Head of caudate nucleus (tissue), 42 donors: Measurements from ENCODE around the gene HOXA5.

Source experiments
- DNase-seq, 42 donors: peaks; one replicate each; pipeline versions ENCODE4 v3.0.0 to v3.0.0-alpha.2; 2020 to 2021; ENCODE audit warnings: mixed read lengths in 7 of 42
- intact Hi-C: fragments of 100-400 bp; cut with DNase I; formaldehyde crosslinking; loops from one replicate; pipeline ENCODE4 v1.15.0; 2022

HOXA5 gene

GRCh38 chr7:27118580-27118979, 24.9 kb downstream of the HOXA5 start:
- intact Hi-C loops: no loop called here
- DNase-seq: no peak

GRCh38 chr7:27117887-27118491, 25.5 kb downstream of the HOXA5 start:
- no peak for DNase-seq
- intact Hi-C loops: no loop called here

GRCh38 chr7:27116962-27117886, 26.3 kb downstream of the HOXA5 start:
- no peak for DNase-seq
- intact Hi-C loops: no loop called here

GRCh38 chr7:27116031-27116961, 27.2 kb downstream of the HOXA5 start:
- intact Hi-C loops: no loop called here
- no peak for DNase-seq

- intact Hi-C loops: no loop called here
- DNase-seq: no peak
Measured at GRCh38 chr7:27115221-27116026, 28.1 kb downstream of the HOXA5 start.

- intact Hi-C loops: no loop called here
- no peak for DNase-seq
Measured at GRCh38 chr7:27114881-27115220, 28.6 kb downstream of the HOXA5 start.

GRCh38 chr7:27113991-27114769, 29.3 kb downstream of the HOXA5 start:
- no peak for DNase-seq
- intact Hi-C loops: no loop called here

- intact Hi-C loops: no loop called here
- DNase-seq: no peak
Measured at GRCh38 chr7:27112955-27113949, 30.2 kb downstream of the HOXA5 start.

GRCh38 chr7:27112361-27112760, 31.1 kb downstream of the HOXA5 start:
- intact Hi-C loops: no loop called here

GRCh38 chr7:27111751-27112277, 31.7 kb downstream of the HOXA5 start:
- intact Hi-C loops: no loop called here
- no peak for DNase-seq

More at GRCh38 chr7:27112361-27112760, 31.1 kb downstream of the HOXA5 start:
- no peak for DNase-seq

GRCh38 chr7:27111042-27111750, 32.3 kb downstream of the HOXA5 start:
- no peak for DNase-seq
- intact Hi-C loops: no loop called here

GRCh38 chr7:27110186-27111031, 33.1 kb downstream of the HOXA5 start:
- intact Hi-C loops: no loop called here
- no peak for DNase-seq

- no peak for DNase-seq
- intact Hi-C loops: no loop called here
Measured at GRCh38 chr7:27109466-27110185, 33.9 kb downstream of the HOXA5 start.

- intact Hi-C loops: no loop called here
- DNase-seq: no peak
Measured at GRCh38 chr7:27108390-27109127, 34.9 kb downstream of the HOXA5 start.
